Measurements from ENCODE around the gene YAP1. TPM values are rescaled to one million over a fixed set of nuclear protein-coding genes. Genes with fewer than 3 reads are reported as not detected.

The YAP1 gene
- total and polyA plus RNA-seq, 2 experiments from 2014 or later, result 11.9 to 136 TPM

GRCh38 chr11:102194257-102194656 lies 84.0 kb downstream of the YAP1 start:
- H3K27ac ChIP-seq, result peak overlapping the region; percentile 63
- H3K4me1 ChIP-seq (ENCODE audit: insufficient read depth), result peaks cover 32% of the 10 kb centered on the region
- peaks cover 99% of the 10 kb centered on the region for H3K79me2 ChIP-seq (ENCODE audit: insufficient read depth)
- no peaks in the 10 kb centered on the region for H3K9me2 ChIP-seq (ENCODE audit: insufficient read depth)
- H3K4me2 ChIP-seq (ENCODE audit: unreplicated experiment), result no peak overlapping the region
- no peaks in the 10 kb centered on the region for H4K20me1 ChIP-seq (ENCODE audit: insufficient read depth)
- in situ Hi-C loops (cut with MboI), result no loop called here
- H3K4me3 ChIP-seq, result no peak overlapping the region
- H2AFZ ChIP-seq, result no peak overlapping the region
- H3F3A ChIP-seq (ENCODE audit: insufficient read depth), result peaks cover 20% of the 10 kb centered on the region; the same call in 1 of the 2 replicates
- H3K9me3 ChIP-seq (ENCODE audit: low read depth), result no peaks in the 10 kb centered on the region
- 0 out of 2 replicates have a peak, but pooled peaks cover 9% of the 10 kb centered on the region for H3K36me3 ChIP-seq (ENCODE audit: low read depth)
- DNase-seq, result peak; percentile 59
- no peak for TF ChIP-seq EZH2 (IDR thresholded peaks at IDR 0.05; ENCODE audit: insufficient read depth, poor library complexity, severe bottlenecking)
- TF ChIP-seq EZH2phosphoT487 (IDR thresholded peaks at IDR 0.05; ENCODE audit: insufficient read depth, low read depth), result no peak
- peak overlapping the region; percentile 24; the same call in 1 of the 2 replicates for H3K9ac ChIP-seq
- H3K27me3 ChIP-seq (replicated peaks; ENCODE audit: insufficient read depth), result no peaks in the 10 kb centered on the region

- WGBS, 2 experiments (ENCODE audit: low coverage in 1 of 2, low lambda C conversion rate in 2 of 2, missing lambda C conversion rate in 2 of 2), result 52 to 63% methylated on average over 1 of the region's 1 CpG
- H3K79me2 ChIP-seq (ENCODE audit: insufficient read depth), result peaks cover 99% of the 10 kb centered on the region
- in situ Hi-C loops (cut with MboI), result no loop called here
Observed at GRCh38 chr11:102194990-102195389, 84.7 kb downstream of the YAP1 start.

GRCh38 chr11:102196351-102196750 lies 86.1 kb downstream of the YAP1 start:
- in situ Hi-C loops (cut with MboI), result no loop called here
- Histone ChIP-seq H2AFZ (no peak overlapping the region), H3K4me2 (ENCODE audit: unreplicated experiment) (no peak overlapping the region), H3K27me3 (replicated peaks; ENCODE audit: insufficient read depth) (no peaks in the 10 kb centered on the region), H3K79me2 (ENCODE audit: insufficient read depth) (peaks cover 100% of the 10 kb centered on the region), H4K20me1 (ENCODE audit: insufficient read depth) (no peaks in the 10 kb centered on the region), H3K9me2 (ENCODE audit: insufficient read depth) (no peaks in the 10 kb centered on the region), H3K27ac (peak overlapping the region; percentile 38), H3K4me3 (no peak overlapping the region), H3K9ac (no peak overlapping the region), H3K36me3 (ENCODE audit: low read depth) (0 out of 2 replicates have a peak, but pooled peaks cover 12% of the 10 kb centered on the region), H3K4me1 (ENCODE audit: insufficient read depth) (peaks cover 30% of the 10 kb centered on the region), H3F3A (ENCODE audit: insufficient read depth) (peaks cover 20% of the 10 kb centered on the region; the same call in 1 of the 2 replicates), H3K9me3 (ENCODE audit: low read depth) (no peaks in the 10 kb centered on the region)
- no peak for TF ChIP-seq EZH2phosphoT487 (IDR thresholded peaks at IDR 0.05; ENCODE audit: insufficient read depth, low read depth)
- no peak for TF ChIP-seq EZH2 (IDR thresholded peaks at IDR 0.05; ENCODE audit: insufficient read depth, poor library complexity, severe bottlenecking)
- WGBS, 2 experiments (ENCODE audit: low coverage in 1 of 2, low lambda C conversion rate in 2 of 2, missing lambda C conversion rate in 2 of 2), result 20 to 27% methylated on average over 1 of the region's 1 CpG
- no peak for DNase-seq

More at GRCh38 chr11:102194990-102195389, 84.7 kb downstream of the YAP1 start:
- Histone ChIP-seq H3K27ac (no peak overlapping the region), H3K9ac (no peak overlapping the region), H3K4me2 (ENCODE audit: unreplicated experiment) (no peak overlapping the region), H3K27me3 (replicated peaks; ENCODE audit: insufficient read depth) (no peaks in the 10 kb centered on the region), H3K36me3 (ENCODE audit: low read depth) (0 out of 2 replicates have a peak, but pooled peaks cover 12% of the 10 kb centered on the region), H2AFZ (no peak overlapping the region), H3K4me1 (ENCODE audit: insufficient read depth) (peaks cover 30% of the 10 kb centered on the region), H3K9me3 (ENCODE audit: low read depth) (no peaks in the 10 kb centered on the region), H3F3A (ENCODE audit: insufficient read depth) (peaks cover 20% of the 10 kb centered on the region; the same call in 1 of the 2 replicates), H3K9me2 (ENCODE audit: insufficient read depth) (no peaks in the 10 kb centered on the region), H4K20me1 (ENCODE audit: insufficient read depth) (no peaks in the 10 kb centered on the region), H3K4me3 (no peak overlapping the region)
- TF ChIP-seq EZH2phosphoT487 (IDR thresholded peaks at IDR 0.05; ENCODE audit: insufficient read depth, low read depth) (no peak), EZH2 (IDR thresholded peaks at IDR 0.05; ENCODE audit: insufficient read depth, poor library complexity, severe bottlenecking) (no peak)
- DNase-seq, result no peak

GRCh38 chr11:102196816-102197215 lies 86.6 kb downstream of the YAP1 start:
- TF ChIP-seq EZH2phosphoT487 (IDR thresholded peaks at IDR 0.05; ENCODE audit: insufficient read depth, low read depth) (no peak), EZH2 (IDR thresholded peaks at IDR 0.05; ENCODE audit: insufficient read depth, poor library complexity, severe bottlenecking) (no peak)
- H3K9ac ChIP-seq, result no peak overlapping the region
- H3K4me3 ChIP-seq, result 0 out of 2 replicates have a peak overlapping the region, but pooled peaks have one; percentile 20
- H3K4me2 ChIP-seq (ENCODE audit: unreplicated experiment), result peak overlapping the region; percentile 40
- no peaks in the 10 kb centered on the region for H3K27me3 ChIP-seq (replicated peaks; ENCODE audit: insufficient read depth)
- 33 to 36% methylated on average over 3 of the region's 3 CpGs for WGBS, 2 experiments (ENCODE audit: low coverage in 1 of 2, low lambda C conversion rate in 2 of 2, missing lambda C conversion rate in 2 of 2)
- peaks cover 15% of the 10 kb centered on the region; the same call in 1 of the 2 replicates for H3F3A ChIP-seq (ENCODE audit: insufficient read depth)
- 0 out of 2 replicates have a peak, but pooled peaks cover 12% of the 10 kb centered on the region for H3K36me3 ChIP-seq (ENCODE audit: low read depth)
- in situ Hi-C loops (cut with MboI), result no loop called here
- peaks cover 100% of the 10 kb centered on the region for H3K79me2 ChIP-seq (ENCODE audit: insufficient read depth)
- H3K27ac ChIP-seq, result peak overlapping the region; percentile 38
- H2AFZ ChIP-seq, result no peak overlapping the region
- H3K4me1 ChIP-seq (ENCODE audit: insufficient read depth), result peaks cover 30% of the 10 kb centered on the region
- H3K9me3 ChIP-seq (ENCODE audit: low read depth), result no peaks in the 10 kb centered on the region
- H4K20me1 ChIP-seq (ENCODE audit: insufficient read depth), result no peaks in the 10 kb centered on the region
- no peaks in the 10 kb centered on the region for H3K9me2 ChIP-seq (ENCODE audit: insufficient read depth)
- peak; percentile 70 for DNase-seq
